HG02884 (cell line): ENCODE results near the gene GSX1.

Source experiments
- ATAC-seq: cut with Tn5 transposase; IDR thresholded peaks from one replicate; pipeline ENCODE4 v1.9.1; 2021; ENCODE audit warnings: mild to moderate bottlenecking, moderate library complexity; ENCODE audit not compliant: unreplicated experiment

Gene GSX1

DNA sequence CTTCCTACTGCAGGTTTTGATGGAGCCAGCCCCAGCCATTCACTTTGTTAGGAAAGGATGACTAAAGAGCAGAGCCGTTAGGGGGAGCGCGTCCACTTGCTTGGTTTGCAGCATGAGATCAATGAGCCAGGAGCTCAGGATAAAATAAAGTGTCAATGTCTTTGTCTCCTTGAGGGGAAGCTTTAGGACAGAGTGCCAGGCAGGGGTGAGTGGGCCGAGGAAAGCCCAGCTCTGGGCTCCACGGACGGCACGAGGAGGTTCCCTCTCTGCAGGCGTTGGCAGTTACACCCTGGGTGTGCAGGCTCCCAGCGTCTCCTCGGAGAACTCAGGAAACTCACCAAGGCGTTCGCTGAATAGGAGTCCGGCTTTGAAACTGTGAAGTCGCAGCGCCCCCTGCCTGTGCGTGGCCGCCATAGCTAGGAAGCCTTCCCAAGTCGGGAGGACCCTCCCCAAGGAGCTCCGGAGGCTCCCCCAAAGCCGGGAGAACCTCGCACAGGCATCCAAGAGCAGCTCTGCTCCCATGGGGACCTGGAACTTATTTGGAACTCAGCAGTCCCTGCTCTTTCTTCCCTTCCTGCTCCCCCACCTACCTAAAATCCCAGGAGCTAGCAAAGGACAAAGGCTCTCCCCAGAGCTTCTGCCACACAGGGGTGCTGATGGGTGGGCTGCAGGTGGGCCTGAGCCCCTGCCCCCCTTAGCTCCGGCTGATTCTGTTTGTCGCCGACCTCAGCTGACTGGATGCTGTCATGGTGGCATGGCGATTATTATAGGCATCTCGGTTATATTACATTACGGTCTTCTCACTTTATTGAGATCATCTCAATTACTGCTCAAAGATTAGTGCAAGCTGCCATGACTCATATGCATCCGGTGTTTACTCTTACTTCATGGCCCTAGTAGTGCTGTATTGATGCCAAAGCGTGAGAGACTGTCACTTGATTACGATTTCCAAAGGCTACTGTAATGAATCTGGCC, 34.4 kb downstream of the GSX1 start:
- no peak for ATAC-seq

- ATAC-seq, result no peak
Measured at GRCh38 chr13:27827646-27828045, 35.4 kb downstream of the GSX1 start.

DNA sequence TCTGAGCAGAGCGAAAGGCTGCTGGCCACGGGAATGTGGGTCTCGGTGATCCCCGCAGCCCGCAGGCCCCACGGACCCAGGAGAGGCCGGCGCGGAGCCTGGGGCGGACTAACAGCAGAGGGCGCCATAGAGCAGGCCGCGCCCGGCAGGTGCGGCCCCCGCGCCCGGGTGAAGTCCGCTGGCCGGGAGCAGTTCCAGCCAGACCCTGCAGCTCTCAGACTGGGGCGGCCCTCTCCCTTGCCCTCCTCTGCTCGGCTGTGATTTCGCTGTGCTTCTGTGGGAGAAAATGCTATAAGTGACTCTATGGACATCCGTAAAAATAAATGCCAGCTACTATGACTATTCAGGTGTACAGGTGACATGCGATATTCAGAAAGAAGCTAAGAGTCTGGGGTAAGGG, 37.7 kb downstream of the GSX1 start:
- peak; percentile 54 for ATAC-seq

GRCh38 chr13:27833206-27833605, 40.9 kb downstream of the GSX1 start:
- no peak for ATAC-seq

- no peak for ATAC-seq
Measured at GRCh38 chr13:27834095-27834494, 41.8 kb downstream of the GSX1 start.

GRCh38 chr13:27835799-27836198, 43.5 kb downstream of the GSX1 start:
- no peak for ATAC-seq

GRCh38 chr13:27839809-27840467, 47.7 kb downstream of the GSX1 start:
- no peak for ATAC-seq

- ATAC-seq, result no peak
Measured at GRCh38 chr13:27842571-27842970, 50.3 kb downstream of the GSX1 start.
